Measurements from ENCODE around the gene RPL19.
A peak's percentile ranks its signal among the peaks of the same experiment; 100 is the strongest.

Gene RPL19

GRCh38 chr17:39224778-39225307 is 24.8 kb downstream of the RPL19 start:
- DNase-seq (ENCODE audit: low spot score) = no peak

DNA sequence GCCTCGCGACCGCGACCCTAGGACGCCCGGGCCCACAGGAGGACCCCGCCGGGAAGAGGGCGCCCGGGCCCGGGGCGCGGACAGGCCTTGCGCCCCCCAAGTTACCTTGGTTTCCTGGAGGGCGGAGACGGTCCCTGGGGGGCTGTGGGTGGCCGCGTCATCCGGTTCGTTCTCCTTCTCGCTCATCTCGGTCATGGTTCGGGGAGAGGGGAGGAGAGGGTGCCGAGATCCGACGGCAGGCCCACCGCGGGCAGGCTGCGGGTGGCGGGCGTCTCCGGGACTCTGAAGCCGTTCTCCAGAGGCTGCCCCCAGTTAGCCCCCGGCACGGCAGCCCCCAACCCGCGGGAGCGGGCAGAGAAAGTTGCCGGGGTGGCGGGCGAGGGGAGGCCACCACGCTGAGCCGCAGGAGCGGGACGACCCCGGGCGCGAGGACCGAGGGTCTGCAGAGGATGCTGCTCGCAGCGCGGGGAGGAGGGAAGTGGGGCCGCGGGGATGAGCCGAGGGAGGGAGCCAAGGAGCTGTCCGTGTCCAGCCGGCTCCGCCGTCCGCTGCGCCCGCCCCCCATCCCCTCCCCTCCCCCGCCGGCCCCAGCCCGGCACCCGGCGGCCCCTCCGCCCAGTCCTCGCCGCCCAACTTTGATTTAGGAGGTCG is 25.4 kb downstream of the RPL19 start, which contains the start of gene STAC2:
Gene STAC2 (minus strand): TSS at position 638 of the 651 bp plus-strand sequence. CDS start 443 bp downstream, at position 195.
- DNase-seq (ENCODE audit: low spot score) = no peak

DNA sequence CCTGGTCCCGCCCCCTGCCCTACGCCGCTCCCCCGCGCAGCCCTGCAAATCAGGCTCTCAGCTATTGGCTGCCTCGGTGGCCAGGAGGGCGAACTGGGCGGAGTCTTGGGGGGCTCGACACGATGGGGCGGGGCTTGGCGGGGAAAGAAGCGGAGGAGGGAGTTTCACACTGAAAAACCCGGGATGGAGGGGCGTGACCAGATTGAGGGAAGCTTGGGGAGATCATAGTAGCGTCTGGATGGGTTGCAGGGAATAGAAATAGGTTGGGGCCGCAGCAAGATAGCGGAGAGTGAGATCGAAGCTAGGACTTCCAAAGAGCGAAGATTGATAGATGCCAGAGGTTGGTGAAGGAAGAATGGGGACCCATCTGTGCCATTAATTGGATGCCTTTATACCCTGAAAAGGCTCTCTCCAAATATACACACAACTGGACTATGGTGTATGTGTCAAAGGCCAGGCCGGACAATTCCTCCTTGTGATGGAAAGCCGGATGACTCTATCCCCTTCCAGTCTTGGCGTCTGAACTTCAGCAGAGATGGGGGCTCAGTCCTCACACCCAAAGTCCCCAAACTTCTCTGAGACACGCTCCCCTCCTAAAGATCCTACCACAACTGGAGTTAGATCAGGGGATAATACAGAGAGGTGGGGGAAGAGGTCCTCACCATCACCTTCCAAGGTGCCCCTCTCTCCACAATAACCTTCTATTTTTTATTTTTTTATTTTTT is 26.0 kb downstream of the RPL19 start:
- DNase-seq (ENCODE audit: low spot score) = no peak

GRCh38 chr17:39227364-39227919 is 27.4 kb downstream of the RPL19 start:
- no peak for DNase-seq (ENCODE audit: low spot score)

GRCh38 chr17:39229274-39229913 is 29.3 kb downstream of the RPL19 start:
- no peak for DNase-seq (ENCODE audit: low spot score)

DNA sequence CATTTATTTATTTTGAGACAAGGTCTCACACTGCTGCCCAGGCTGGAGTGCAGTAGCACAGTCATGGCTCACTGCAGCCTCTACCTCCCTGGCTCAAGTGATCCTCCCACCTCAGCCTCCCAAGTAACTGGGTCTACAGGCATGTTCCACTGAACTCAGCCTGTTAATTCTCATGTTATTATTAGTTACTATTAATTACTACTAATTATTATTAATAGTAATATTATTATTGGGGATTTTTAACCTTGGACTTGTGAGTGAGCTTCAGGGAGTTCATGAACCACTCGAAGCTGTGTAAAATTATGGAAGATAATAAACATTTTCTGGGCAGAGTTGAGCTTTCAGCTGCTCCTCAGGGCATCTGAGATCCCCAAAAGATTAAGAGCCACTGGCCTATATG is 30.3 kb downstream of the RPL19 start:
- DNase-seq (ENCODE audit: low spot score) = no peak

DNA sequence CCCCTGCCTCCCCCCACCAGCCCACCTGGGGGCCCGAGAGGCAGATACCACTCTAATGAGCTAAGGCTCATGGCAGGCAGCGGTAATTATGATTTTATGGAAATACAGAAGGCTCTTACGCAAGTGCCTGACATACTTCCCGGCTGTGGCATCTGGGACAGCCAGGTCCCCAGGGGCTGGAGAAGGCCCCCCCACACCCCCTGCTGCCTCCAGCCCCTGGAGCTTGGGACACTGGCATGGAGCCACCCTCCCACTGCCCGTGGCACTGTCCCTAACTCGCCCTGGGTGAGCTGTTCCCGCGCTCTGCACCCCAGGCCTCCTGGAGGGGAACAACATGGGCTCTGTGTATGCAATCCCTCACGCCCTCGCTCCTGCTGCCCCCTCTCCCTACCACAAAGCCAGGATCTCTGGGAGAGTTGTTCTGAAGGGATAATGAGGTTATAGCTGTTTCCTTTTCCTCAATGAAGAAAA is 31.0 kb downstream of the RPL19 start:
- no peak for DNase-seq (ENCODE audit: low spot score)

DNA sequence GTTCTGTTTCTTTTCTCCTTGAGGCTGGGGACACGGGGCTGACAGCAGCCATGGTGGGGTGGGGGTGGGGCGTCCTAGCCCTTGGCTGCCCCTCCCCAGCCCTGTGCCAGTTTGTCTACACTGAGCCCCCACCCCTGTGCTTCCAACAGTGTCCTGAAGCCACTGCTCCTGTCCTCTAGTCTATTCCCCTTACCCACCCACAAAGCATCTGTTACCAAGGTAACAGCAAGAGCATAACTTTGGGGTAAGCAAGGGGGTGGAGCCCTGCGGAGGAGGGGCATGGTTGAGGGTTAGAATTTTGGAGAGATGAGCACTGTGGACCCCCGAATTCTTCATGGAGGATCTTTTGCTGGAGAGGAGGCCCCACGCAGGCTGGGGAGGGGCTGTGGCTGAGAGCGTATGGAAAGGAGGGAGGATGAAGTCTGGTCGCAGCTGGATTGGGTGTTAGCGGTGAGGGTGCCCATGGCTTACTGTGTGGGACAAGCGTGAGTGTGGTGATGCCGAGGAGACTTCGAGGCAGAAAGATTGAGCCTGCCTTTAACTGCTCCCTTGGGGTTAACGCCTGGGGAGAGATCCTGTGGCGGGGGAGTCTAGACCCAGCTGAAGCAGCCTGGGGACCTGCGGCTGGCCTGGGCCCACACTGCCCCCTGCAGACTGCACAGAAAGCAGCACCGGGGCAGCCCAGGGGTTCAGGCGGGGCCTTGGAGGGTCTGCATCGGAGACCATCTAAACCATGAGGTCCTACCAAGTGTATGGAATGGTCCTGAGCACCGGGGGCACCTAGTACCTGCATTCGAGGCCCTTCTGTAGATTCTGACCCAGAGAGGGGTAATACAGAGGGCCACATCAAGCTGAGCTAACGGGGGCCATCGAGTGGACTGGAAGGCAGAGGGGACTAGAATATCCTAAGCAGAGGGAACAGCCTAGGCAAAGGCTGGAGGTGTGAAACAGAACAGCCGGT is 31.8 kb downstream of the RPL19 start:
- DNase-seq (ENCODE audit: low spot score) = no peak

- peak; percentile 71 for DNase-seq (ENCODE audit: low spot score)
Observed at GRCh38 chr17:39235555-39236449, 35.7 kb downstream of the RPL19 start.

DNA sequence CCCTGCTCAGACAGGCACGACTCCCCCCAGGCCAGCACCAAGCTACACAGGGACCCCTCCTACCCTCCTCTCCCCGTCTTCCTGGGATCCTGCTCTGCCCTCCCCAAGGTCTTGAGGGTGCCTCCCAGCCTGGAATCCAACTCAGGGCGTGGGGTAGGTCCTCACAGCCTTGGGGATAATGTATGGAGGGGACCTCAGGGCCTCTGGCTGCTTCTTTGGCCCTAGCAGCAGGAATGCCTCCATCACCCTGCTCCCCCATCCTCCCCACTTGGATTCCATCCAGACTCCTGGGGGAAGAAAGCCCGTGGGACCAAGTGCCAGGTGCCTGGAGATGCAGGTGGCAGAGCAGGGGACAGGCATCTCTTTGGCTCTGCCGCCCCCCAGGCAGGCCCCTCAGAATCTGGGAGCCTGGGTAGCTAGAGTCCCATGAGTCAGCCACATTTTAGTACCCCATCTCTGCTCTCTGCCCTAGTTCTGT is 36.4 kb downstream of the RPL19 start:
- no peak for DNase-seq (ENCODE audit: low spot score)

DNA sequence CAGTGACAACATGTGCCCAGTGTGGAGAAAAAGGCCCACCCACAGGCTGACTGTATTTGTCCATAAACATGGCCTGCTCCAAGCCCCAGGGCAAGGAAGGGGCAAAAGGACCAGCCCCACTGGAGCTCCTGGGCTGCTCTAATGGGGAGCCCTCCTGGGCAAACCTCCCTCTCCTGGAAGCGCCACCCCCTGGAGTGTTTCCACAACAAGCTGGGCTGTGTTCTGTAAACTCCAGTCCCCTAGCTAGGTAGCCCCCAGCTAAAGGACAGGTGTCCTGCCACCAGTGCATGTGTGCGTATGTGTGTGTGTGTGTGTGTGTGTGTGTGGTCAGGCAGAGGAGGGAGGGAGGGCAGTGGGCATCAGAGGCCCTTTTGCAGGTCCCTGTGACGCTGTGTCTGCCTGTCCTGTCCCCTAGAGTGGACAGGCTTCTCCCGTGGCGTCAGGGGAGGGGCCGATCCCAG is 36.9 kb downstream of the RPL19 start:
- no peak for DNase-seq (ENCODE audit: low spot score)

- DNase-seq (ENCODE audit: low spot score) = no peak
Observed at GRCh38 chr17:39237586-39237985, 37.5 kb downstream of the RPL19 start.

DNA sequence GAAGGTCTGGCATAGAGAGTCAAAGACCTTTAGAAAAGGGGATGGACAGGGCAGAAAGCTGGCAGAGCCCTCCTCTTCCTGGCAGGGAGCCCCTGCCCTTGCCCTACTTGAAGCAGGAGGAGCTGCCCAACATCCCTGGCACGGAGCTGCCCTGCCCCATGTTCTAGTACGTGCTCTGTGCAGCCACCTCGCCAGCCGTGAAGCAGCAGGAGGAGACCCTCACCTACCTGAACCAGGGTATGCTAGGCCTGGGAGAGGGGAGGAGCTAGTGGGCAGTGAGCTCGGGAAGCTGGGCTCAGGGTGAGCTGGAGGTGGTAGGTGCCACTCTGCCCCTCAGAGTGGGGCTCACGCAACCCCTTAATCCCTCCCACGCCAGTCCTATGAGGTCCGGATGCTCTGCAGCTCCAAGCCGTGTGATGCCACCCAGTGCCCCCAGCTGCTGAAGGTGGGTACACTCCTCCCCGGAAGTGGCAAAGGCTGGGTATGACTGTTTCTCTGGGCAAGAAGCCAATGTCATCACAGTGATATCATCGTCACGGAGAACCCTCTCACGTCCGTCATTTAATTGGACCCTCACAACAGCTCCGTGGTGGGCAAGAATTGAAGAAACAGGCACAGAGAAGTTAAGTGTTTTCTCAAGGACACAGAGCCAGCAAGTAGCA is 38.4 kb downstream of the RPL19 start:
- DNase-seq (ENCODE audit: low spot score) = peak; percentile 87

GRCh38 chr17:39239640-39240314 is 39.7 kb downstream of the RPL19 start:
- peak; percentile 49 for DNase-seq (ENCODE audit: low spot score)

DNA sequence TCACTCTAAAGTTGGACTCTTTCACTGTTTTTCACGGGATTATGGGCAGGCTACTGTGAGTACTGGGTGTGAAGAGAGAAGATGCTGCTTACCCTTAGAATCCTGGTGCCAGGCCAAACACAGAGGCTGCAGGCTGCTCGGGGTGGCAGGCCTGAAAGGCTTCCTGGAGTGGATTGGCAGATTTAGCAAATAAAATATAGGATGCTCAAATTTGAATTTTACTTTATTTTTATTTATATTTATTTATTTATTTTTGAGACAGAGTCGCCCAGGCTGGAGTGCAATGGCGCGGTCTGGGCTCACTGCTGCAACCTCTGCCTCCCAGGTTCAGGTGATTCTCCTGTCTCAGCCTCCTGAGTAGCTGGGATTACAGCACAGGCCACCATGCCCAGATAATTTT is 40.5 kb downstream of the RPL19 start:
- DNase-seq (ENCODE audit: low spot score) = no peak

GRCh38 chr17:39243155-39243554 is 43.1 kb downstream of the RPL19 start:
- no peak for DNase-seq (ENCODE audit: low spot score)

- DNase-seq (ENCODE audit: low spot score) = no peak
Observed at GRCh38 chr17:39244016-39244599, 44.0 kb downstream of the RPL19 start.
